BLaER1 treated with 17β-estradiol and CSF1 and Interleukin-3, amounts not matched to agents 10 nM and 100 nM (cell line): ENCODE measurements around the gene C3orf22.

Experiments used
- H3K27ac ChIP-seq, 11 experiments: shearing (Covaris generic); formaldehyde crosslinking; 2 replicates each; pipeline ENCODE4 v1.8.1; 2022
- H3K27me3 ChIP-seq, 11 experiments: shearing (Covaris generic); formaldehyde crosslinking; 2 replicates each; pipeline ENCODE4 v1.8.1; 2022
- H3K36me3 ChIP-seq, 11 experiments: shearing (Covaris generic); formaldehyde crosslinking; 2 replicates each; pipeline ENCODE4 v1.8.1; 2022
- H3K4me1 ChIP-seq, 10 experiments: shearing (Covaris generic); formaldehyde crosslinking; 2 replicates each; pipeline ENCODE4 v1.8.1; 2022
- H3K4me2 ChIP-seq, 11 experiments: shearing (Covaris generic); formaldehyde crosslinking; 2 replicates each; pipeline ENCODE4 v1.8.1; 2022
- H3K4me3 ChIP-seq, 10 experiments: shearing (Covaris generic); formaldehyde crosslinking; 2 replicates each; pipeline ENCODE4 v1.8.1; 2022
- H3K9ac ChIP-seq, 11 experiments: shearing (Covaris generic); formaldehyde crosslinking; 2 replicates each; pipeline ENCODE4 v1.8.1; 2022
- H3K9me3 ChIP-seq, 11 experiments: shearing (Covaris generic); formaldehyde crosslinking; replicated peaks in 1 of 11; 2 replicates each; pipeline ENCODE4 v1.8.1; 2022
- H4K20me1 ChIP-seq, 11 experiments: shearing (Covaris generic); formaldehyde crosslinking; 2 replicates each; pipeline ENCODE4 v1.8.1; 2022
- Cebpa-rat ChIP-seq, 11 experiments: shearing (Covaris generic); IDR thresholded peaks; 2 replicates each; pipeline ENCODE4 v1.8.1; 2022

The C3orf22 gene

DNA sequence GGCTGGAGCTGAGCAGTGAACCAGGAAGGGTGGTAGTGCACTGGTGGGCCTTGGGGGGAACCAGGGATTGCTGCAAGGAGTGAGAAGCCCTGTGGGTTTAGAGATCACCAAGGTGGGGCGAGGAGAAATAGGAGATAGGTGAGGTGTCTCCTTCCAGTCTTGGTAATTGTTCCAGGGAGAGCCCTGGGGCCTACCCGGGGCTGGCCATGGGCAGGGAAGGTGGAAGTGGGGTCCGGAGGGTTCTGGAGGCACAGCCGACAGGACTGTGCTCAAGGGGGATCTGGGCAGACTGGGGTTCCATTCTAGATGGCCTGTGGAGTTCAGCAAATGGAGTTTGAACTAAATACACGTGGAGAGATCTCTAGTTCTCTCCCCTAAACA lies 30.3 kb downstream of the C3orf22 start:
- Histone ChIP-seq H3K36me3 (no peaks in the 10 kb centered on the region), H4K20me1 (peaks cover 0 to 13% (median 0%) of the 10 kb centered on the region in 11 experiments; a peak in 5 of 22 replicates), H3K9me3 (peaks cover 0 to 14% (median 0%) of the 10 kb centered on the region in 11 experiments; a peak in 1 of 22 replicates), H3K27ac (peak overlapping the region in 7 of 11 experiments; percentile 83 to 96 (median 88); a peak in 15 of 22 replicates), H3K4me1 (peaks cover 48 to 93% (median 70%) of the 10 kb centered on the region in 10 experiments), H3K4me3 (no peak overlapping the region), H3K27me3 (peaks cover 17 to 31% (median 26%) of the 10 kb centered on the region in 11 experiments), H3K9ac (peak overlapping the region in 4 of 11 experiments; percentile 74 to 83 (median 77); a peak in 4 of 22 replicates), H3K4me2 (peak overlapping the region; percentile 85 to 99 (median 93))
- TF ChIP-seq Cebpa-rat (IDR thresholded peaks at IDR 0.05) = no peak

DNA sequence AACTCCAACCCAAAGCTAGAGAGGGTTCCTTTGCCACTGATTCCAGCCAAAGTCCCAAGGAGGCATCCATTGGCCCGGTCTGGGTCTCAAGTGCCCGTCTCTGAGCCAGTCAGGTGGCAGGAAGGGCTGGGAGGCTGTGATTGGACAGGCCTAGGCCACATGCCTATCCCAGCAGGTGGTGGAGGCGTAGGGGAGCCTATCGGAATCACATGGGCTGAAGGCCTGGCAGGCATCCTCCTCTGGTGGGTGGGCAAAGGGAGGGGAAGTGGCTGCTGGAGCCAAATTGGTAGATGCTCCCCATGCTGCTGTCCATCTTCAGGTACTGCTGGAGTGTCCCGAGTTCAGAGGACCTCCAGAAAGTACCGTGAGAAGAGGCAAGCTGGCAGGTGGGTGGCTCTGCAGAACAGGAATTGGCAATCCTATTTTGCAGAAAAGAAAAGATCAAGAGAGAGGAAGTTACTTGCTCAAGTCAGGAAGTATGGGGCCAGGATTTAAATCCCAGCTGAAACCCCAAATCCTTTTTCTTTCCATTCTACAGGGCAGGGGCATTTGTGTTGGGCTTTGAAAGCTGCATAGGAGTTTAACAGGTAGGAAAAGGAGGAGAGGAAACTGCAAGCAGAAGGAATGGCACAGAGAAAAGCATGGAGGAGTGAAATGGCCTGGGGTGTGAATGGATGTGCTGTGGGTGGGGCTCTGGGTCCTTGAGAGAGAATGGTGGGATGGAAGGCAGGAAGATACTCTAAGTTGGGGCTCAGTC lies 31.1 kb downstream of the C3orf22 start:
- no peak overlapping the region; a peak in 1 of 20 replicates for H3K4me3 ChIP-seq
- peaks cover 0 to 14% (median 0%) of the 10 kb centered on the region in 11 experiments; a peak in 1 of 22 replicates for H3K9me3 ChIP-seq
- peaks cover 0 to 15% (median 0%) of the 10 kb centered on the region in 11 experiments; a peak in 5 of 22 replicates for H4K20me1 ChIP-seq
- H3K4me2 ChIP-seq = peak overlapping the region; percentile 85 to 99 (median 93)
- H3K9ac ChIP-seq = no peak overlapping the region
- no peaks in the 10 kb centered on the region for H3K36me3 ChIP-seq
- H3K27me3 ChIP-seq = peaks cover 24 to 39% (median 33%) of the 10 kb centered on the region in 11 experiments
- peaks cover 48 to 85% (median 68%) of the 10 kb centered on the region in 10 experiments for H3K4me1 ChIP-seq
- TF ChIP-seq Cebpa-rat (IDR thresholded peaks at IDR 0.05) = no peak
- H3K27ac ChIP-seq = peak overlapping the region in 5 of 11 experiments; percentile 88 to 96 (median 89); a peak in 4 of 22 replicates

DNA sequence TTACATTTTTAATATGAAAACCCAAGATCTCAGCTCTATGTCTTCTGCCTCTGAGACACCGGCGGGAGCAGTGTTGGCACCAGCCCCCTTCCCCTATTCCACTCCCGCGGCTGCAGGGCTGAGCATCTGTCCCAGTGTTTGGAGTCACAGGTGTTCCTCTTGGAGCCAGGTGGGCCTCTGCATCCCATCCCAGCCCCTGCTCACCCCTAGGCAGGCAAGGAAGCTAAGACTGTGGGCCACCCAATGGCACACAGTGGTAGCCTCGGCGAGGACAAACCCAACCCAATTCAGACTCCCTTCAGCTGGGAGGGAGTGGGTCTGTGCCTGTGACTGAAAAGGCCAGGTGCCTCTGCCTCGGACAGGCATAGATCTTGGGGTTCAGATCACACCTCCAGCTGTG lies 31.7 kb downstream of the C3orf22 start:
- Histone ChIP-seq H3K9ac (no peak overlapping the region), H3K9me3 (peaks cover 0 to 14% (median 0%) of the 10 kb centered on the region in 11 experiments; a peak in 1 of 22 replicates), H3K36me3 (no peaks in the 10 kb centered on the region), H3K4me3 (no peak overlapping the region), H3K27me3 (peaks cover 26 to 42% (median 37%) of the 10 kb centered on the region in 11 experiments), H3K27ac (no peak overlapping the region), H3K4me1 (peaks cover 48 to 82% (median 68%) of the 10 kb centered on the region in 10 experiments), H4K20me1 (peaks cover 0 to 15% (median 0%) of the 10 kb centered on the region in 11 experiments; a peak in 5 of 22 replicates), H3K4me2 (peak overlapping the region in 10 of 11 experiments; percentile 85 to 99 (median 94); a peak in 19 of 22 replicates)
- no peak for TF ChIP-seq Cebpa-rat (IDR thresholded peaks at IDR 0.05)

DNA sequence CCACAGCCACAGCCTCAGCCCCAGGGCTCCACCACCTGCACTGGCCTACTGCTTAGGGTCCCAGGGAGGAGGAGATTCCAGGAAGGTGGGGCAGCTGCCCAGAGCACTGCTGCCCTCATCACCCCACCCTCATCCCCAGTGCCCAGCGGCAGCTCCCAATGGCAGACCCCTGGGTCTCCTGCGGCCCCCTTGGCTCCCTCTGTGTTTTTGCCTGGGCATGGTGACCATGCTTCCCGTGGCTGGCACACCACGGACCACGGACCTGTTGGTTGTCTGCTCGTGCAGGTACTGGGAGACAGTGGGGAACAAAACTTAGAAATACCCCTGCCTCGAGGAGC lies 32.1 kb downstream of the C3orf22 start:
- Histone ChIP-seq H3K27me3 (peaks cover 26 to 42% (median 37%) of the 10 kb centered on the region in 11 experiments), H3K9me3 (peaks cover 0 to 14% (median 0%) of the 10 kb centered on the region in 11 experiments; a peak in 1 of 22 replicates), H3K4me2 (peak overlapping the region in 9 of 11 experiments; percentile 14 to 99 (median 90); a peak in 13 of 22 replicates), H3K9ac (no peak overlapping the region), H3K27ac (peak overlapping the region in 1 of 11 experiments; percentile 24; a peak in 1 of 22 replicates), H3K36me3 (no peaks in the 10 kb centered on the region), H3K4me3 (no peak overlapping the region), H3K4me1 (peaks cover 48 to 78% (median 67%) of the 10 kb centered on the region in 10 experiments), H4K20me1 (peaks cover 0 to 15% (median 0%) of the 10 kb centered on the region in 11 experiments; a peak in 5 of 22 replicates)
- TF ChIP-seq Cebpa-rat (IDR thresholded peaks at IDR 0.05) = no peak

DNA sequence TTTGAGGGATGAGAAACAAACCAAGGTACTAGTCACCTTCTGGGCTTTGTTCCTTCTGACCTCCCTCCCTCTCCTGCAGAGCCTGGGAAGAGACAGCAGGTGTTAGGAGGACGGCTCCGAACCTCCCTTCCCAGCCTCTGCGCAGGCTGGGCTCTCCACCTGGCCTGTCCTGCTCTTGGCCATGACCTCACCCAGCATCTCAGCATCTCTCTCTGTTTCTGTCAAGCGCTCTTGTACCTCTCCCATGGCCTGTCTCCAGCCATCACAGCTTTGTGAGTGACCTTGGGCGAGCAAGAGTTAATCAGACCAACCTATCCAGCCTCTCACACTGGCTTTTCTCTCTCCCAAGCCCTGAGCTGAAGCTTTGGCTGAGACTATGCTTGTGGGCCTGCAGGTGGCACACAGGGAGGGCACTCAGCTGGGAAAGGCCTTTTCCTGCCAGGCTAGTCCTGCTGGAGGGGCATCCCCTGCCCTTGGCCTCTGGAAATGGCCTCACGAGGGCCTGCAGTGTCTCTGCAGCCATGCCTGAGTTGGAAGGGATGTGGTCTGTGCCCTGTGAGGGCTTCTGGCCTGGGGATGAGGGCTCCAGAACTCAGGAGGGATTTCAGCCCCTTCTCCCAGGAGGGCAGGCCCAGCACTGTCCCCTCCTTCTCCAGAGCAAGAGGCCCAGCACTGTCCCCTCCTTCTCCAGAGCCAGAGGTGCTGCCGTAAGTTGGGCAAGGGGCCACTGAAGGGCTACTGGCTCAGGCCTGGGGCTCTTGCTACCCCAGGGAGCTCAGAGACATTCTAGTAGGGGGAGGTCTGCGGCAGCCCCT lies 32.7 kb downstream of the C3orf22 start:
- Histone ChIP-seq H3K4me1 (peaks cover 45 to 73% (median 64%) of the 10 kb centered on the region in 10 experiments), H3K36me3 (no peaks in the 10 kb centered on the region), H3K27me3 (peaks cover 26 to 42% (median 37%) of the 10 kb centered on the region in 11 experiments), H4K20me1 (peaks cover 0 to 15% (median 0%) of the 10 kb centered on the region in 11 experiments; a peak in 5 of 22 replicates), H3K27ac (peak overlapping the region in 1 of 11 experiments; percentile 24; a peak in 1 of 22 replicates), H3K9me3 (peaks cover 0 to 14% (median 0%) of the 10 kb centered on the region in 11 experiments; a peak in 1 of 22 replicates), H3K9ac (no peak overlapping the region), H3K4me3 (no peak overlapping the region), H3K4me2 (peak overlapping the region; percentile 14 to 99 (median 30); a peak in 13 of 22 replicates)
- no peak for TF ChIP-seq Cebpa-rat (IDR thresholded peaks at IDR 0.05)

DNA sequence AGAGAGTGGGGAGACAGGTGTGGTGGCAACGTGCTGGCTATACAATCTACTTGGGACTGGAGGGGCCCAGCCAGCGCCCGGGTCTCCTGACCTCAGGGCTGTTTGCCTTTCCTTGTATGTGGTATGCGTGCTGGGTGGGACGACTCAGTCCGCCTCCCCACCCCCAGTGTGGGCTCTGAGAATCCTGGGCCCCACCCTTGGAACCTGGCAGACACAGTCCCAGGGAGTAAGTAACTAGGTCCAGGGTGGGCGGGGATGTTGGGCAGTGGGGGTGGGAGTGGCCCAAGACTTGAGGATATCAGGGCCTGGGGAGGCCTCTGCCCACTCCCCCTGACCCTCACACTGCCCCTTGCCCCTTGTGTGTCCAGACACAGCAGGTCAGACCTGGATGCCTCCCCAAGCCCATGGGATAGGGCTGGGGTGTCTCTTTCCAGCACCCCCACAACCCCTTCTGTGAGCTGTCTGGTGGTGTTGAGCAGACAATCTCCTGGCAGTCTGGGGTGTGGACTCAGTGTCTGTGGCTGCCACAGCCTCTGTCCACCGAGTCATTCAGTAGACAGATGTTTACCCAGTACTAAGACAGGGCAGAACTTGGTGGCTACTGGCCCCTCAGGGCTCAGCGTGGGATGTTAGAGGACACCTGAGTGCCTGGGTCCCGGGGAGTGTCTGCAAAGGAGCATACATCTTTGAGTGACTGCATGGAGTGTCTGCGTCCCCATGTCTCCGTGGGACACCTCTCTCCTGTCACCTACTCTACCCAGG lies 33.5 kb downstream of the C3orf22 start:
- no peaks in the 10 kb centered on the region for H3K36me3 ChIP-seq
- peaks cover 0 to 14% (median 0%) of the 10 kb centered on the region in 11 experiments; a peak in 1 of 22 replicates for H3K9me3 ChIP-seq
- peaks cover 37 to 65% (median 57%) of the 10 kb centered on the region in 10 experiments for H3K4me1 ChIP-seq
- H3K27ac ChIP-seq = no peak overlapping the region
- H3K4me2 ChIP-seq = peak overlapping the region in 5 of 11 experiments; percentile 14 to 96 (median 90); a peak in 3 of 22 replicates
- H3K9ac ChIP-seq = no peak overlapping the region
- no peak for TF ChIP-seq Cebpa-rat (IDR thresholded peaks at IDR 0.05)
- peaks cover 0 to 15% (median 0%) of the 10 kb centered on the region in 11 experiments; a peak in 5 of 22 replicates for H4K20me1 ChIP-seq
- no peak overlapping the region for H3K4me3 ChIP-seq
- peaks cover 26 to 42% (median 37%) of the 10 kb centered on the region in 11 experiments for H3K27me3 ChIP-seq

DNA sequence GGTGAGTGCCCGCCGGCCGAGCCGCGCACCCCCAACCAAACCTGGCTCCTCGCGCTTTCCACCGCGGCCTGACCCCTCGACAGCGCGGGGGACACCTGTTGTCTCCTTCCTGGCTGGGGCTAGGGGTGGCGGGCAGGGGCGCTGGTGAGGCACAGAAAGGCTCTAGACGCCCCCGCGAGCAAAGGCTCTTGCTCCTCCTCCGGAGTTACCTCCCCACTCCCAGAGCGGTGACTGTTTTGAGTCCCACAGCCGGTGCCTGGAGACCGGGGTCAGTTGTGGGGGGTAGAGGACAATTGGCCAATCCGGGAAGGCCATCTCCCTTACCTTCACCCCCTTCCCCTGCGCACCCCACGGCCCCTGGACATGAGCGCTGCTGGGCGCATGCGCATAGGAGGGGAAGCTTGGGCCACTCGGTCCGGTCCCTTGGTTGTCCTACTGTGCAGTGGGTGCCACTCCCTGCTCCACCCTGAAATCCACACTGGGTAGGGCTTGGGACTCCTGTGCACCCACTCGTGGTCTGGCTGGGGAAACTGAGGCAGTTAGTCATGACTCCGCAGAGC lies 34.2 kb downstream of the C3orf22 start:
- H3K4me2 ChIP-seq = peak overlapping the region in 8 of 11 experiments; percentile 21 to 80 (median 62); a peak in 15 of 22 replicates
- H4K20me1 ChIP-seq = peaks cover 0 to 12% (median 0%) of the 10 kb centered on the region in 11 experiments; a peak in 6 of 22 replicates
- peaks cover 26 to 42% (median 37%) of the 10 kb centered on the region in 11 experiments for H3K27me3 ChIP-seq
- peaks cover 0 to 14% (median 0%) of the 10 kb centered on the region in 11 experiments; a peak in 1 of 22 replicates for H3K9me3 ChIP-seq
- peaks cover 31 to 57% (median 52%) of the 10 kb centered on the region in 10 experiments for H3K4me1 ChIP-seq
- peak overlapping the region in 4 of 10 experiments; percentile 19 to 37 (median 36); a peak in 5 of 20 replicates for H3K4me3 ChIP-seq
- H3K36me3 ChIP-seq = no peaks in the 10 kb centered on the region
- H3K27ac ChIP-seq = no peak overlapping the region
- H3K9ac ChIP-seq = 0 out of 22 replicates have a peak overlapping the region, but pooled peaks of 1 of the 11 experiments have one; percentile 25
- TF ChIP-seq Cebpa-rat (IDR thresholded peaks at IDR 0.05) = no peak
